Esophagus squamous epithelium (tissue), 4 donors: ENCODE data around the gene CCDC102A.

Source experiments
- CTCF ChIP-seq, 6 experiments: fragments of 450-650 bp in 4 of 6; fragments of 200-600 bp in 2 of 6; sonication (generic) in 2 of 6; IDR thresholded peaks; one replicate each; pipeline ENCODE4 v1.5.1; 2016 to 2019; ENCODE audit warnings: antibody characterized with exemption in 6 of 6, mild to moderate bottlenecking in 4 of 6, moderate library complexity in 4 of 6
- POLR2A ChIP-seq, 4 donors: fragments of 450-650 bp; IDR thresholded peaks; one replicate each; pipeline ENCODE4 v1.6.1; 2017; ENCODE audit warnings: antibody characterized with exemption in 4 of 4, mild to moderate bottlenecking in 4 of 4, moderate library complexity in 3 of 4

- TF ChIP-seq CTCF (IDR thresholded peaks at IDR 0.05) (no peak), POLR2A (IDR thresholded peaks at IDR 0.05) (no peak)
Observed at GRCh38 chr16:57477531-57478202, 58.7 kb downstream of the CCDC102A start.
